Measurements from ENCODE around the gene MAD1L1.

MAD1L1 gene

GRCh38 chr7:1994931-1995330 is 237.8 kb downstream of the MAD1L1 start:
- Histone ChIP-seq H3K4me3 (ENCODE audit: control insufficient read depth in 1 of 7, extremely low read depth in 1 of 7, insufficient read depth in 4 of 7, low read depth in 2 of 7, low read length in 6 of 7) (no peak overlapping the region), H3K27ac (ENCODE audit: insufficient read depth in 1 of 2, low read depth in 1 of 2, low read length in 2 of 2, poor library complexity in 1 of 2, severe bottlenecking in 2 of 2) (no peak overlapping the region), H3K4me1 (ENCODE audit: control extremely low read depth in 1 of 4, control insufficient read depth in 4 of 4, insufficient read depth in 4 of 4, low read length in 3 of 4) (no peaks in the 10 kb centered on the region), H3K36me3 (ENCODE audit: control insufficient read depth in 4 of 4, insufficient read depth in 4 of 4, low read length in 3 of 4) (peaks cover 0 to 6% (median 0%) of the 10 kb centered on the region in 4 experiments), H3K9me3 (ENCODE audit: control extremely low read depth in 1 of 5, control insufficient read depth in 4 of 5, insufficient read depth in 2 of 5, low read depth in 1 of 5, low read length in 4 of 5) (no peaks in the 10 kb centered on the region), H3K27me3 (replicated peaks in 2 of 5; ENCODE audit: control insufficient read depth in 4 of 5, insufficient read depth in 5 of 5, low read length in 4 of 5) (no peaks in the 10 kb centered on the region)
- 98% methylated on average over 11 of the region's 13 CpGs for WGBS (ENCODE audit: insufficient coverage)
- DNase-seq = no peak
- CTCF ChIA-PET = no interaction called here
- POLR2A ChIA-PET = no interaction called here

DNA sequence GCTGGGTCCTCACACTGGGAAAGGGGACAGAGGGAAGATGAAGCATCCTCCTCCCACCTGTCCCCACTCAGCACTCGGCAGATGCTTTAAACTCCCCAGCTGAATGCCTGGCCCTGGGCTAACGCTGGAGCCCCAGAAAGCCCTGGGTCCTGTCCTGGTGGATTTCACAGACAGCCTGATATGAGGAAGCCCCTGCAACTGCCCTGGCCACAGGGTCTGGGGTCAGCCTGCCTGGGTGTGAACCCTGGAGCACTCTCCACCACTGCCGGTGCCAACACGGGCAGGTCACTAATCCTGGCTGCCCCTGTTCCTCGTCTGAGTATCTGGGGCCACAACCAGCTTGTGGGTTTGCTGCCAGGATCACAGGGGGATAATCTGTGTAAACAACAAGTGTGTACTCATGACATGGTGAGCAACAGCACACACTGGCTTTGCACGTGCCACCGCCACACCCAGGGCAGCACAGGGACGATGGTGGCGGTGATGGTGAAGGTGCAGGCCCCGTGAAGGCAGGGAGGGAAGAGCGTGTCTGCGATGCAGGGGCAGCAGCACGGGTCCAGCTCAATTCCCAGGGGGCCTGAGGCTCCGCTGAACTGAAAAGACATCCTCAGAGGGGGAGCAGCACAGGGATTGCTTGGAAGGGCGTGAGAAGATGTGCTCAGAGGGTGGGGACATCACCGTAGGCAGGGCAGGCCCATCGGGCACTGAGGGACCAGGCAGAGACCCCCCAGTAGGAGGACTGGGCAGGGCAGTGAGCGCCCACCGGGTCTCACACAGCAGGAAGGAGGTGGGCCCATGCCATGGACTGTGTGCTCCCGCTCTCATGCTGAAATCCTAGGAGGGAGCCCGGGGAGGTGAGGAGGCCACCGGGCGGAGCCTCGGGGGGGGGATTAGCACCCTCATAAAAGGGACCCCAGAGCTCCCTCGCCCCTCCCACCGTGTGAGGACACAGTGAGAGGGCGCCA is 238.7 kb downstream of the MAD1L1 start:
- POLR2A ChIA-PET = no interaction called here
- H3K27me3 ChIP-seq (replicated peaks in 2 of 5; ENCODE audit: control insufficient read depth in 4 of 5, insufficient read depth in 5 of 5, low read length in 4 of 5) = no peaks in the 10 kb centered on the region
- H3K4me1 ChIP-seq (ENCODE audit: control extremely low read depth in 1 of 4, control insufficient read depth in 4 of 4, insufficient read depth in 4 of 4, low read length in 3 of 4) = no peaks in the 10 kb centered on the region
- no peak for DNase-seq
- 89% methylated on average over 19 of the region's 27 CpGs for WGBS (ENCODE audit: insufficient coverage)
- no peak overlapping the region for H3K4me3 ChIP-seq (ENCODE audit: control insufficient read depth in 1 of 7, extremely low read depth in 1 of 7, insufficient read depth in 4 of 7, low read depth in 2 of 7, low read length in 6 of 7)
- H3K9me3 ChIP-seq (ENCODE audit: control extremely low read depth in 1 of 5, control insufficient read depth in 4 of 5, insufficient read depth in 2 of 5, low read depth in 1 of 5, low read length in 4 of 5) = no peaks in the 10 kb centered on the region
- H3K36me3 ChIP-seq (ENCODE audit: control insufficient read depth in 4 of 4, insufficient read depth in 4 of 4, low read length in 3 of 4) = peaks cover 0 to 6% (median 0%) of the 10 kb centered on the region in 4 experiments
- no peak overlapping the region for H3K27ac ChIP-seq (ENCODE audit: insufficient read depth in 1 of 2, low read depth in 1 of 2, low read length in 2 of 2, poor library complexity in 1 of 2, severe bottlenecking in 2 of 2)
- CTCF ChIA-PET = no interaction called here

- no peaks in the 10 kb centered on the region for H3K27me3 ChIP-seq (replicated peaks in 2 of 5; ENCODE audit: control insufficient read depth in 4 of 5, insufficient read depth in 5 of 5, low read length in 4 of 5)
- no peak overlapping the region for H3K27ac ChIP-seq (ENCODE audit: insufficient read depth in 1 of 2, low read depth in 1 of 2, low read length in 2 of 2, poor library complexity in 1 of 2, severe bottlenecking in 2 of 2)
- H3K4me1 ChIP-seq (ENCODE audit: control extremely low read depth in 1 of 4, control insufficient read depth in 4 of 4, insufficient read depth in 4 of 4, low read length in 3 of 4) = no peaks in the 10 kb centered on the region
- POLR2A ChIA-PET = no interaction called here
- H3K9me3 ChIP-seq (ENCODE audit: control extremely low read depth in 1 of 5, control insufficient read depth in 4 of 5, insufficient read depth in 2 of 5, low read depth in 1 of 5, low read length in 4 of 5) = no peaks in the 10 kb centered on the region
- H3K36me3 ChIP-seq (ENCODE audit: control insufficient read depth in 4 of 4, insufficient read depth in 4 of 4, low read length in 3 of 4) = peaks cover 0 to 8% (median 0%) of the 10 kb centered on the region in 4 experiments
- DNase-seq = no peak
- H3K4me3 ChIP-seq (ENCODE audit: control insufficient read depth in 1 of 7, extremely low read depth in 1 of 7, insufficient read depth in 4 of 7, low read depth in 2 of 7, low read length in 6 of 7) = no peak overlapping the region
- WGBS (ENCODE audit: insufficient coverage) = 94% methylated on average over 13 of the region's 13 CpGs
- CTCF ChIA-PET = no interaction called here
Observed at GRCh38 chr7:1993031-1993695, 239.6 kb downstream of the MAD1L1 start.

DNA sequence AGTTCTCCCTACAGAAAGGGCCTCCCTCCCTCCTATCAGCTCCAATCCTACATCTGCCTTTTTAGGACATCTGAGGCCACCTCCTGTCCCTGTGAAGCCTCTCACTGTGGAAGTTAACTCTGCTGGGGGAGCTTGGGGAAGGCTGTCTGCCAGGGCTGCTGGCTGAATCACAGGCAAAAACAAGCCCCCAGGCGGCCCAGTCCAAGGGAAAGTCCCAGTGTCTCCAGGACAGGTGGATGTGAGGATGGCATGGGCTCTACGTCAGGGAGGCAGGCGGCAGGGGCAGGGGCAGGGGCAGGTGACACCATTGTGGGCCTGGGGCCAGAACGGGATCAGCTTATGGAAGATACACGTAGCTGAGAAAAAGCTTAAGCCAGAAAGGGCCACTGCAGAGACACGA is 240.2 kb downstream of the MAD1L1 start:
- WGBS (ENCODE audit: insufficient coverage) = 97% methylated on average over 5 of the region's 6 CpGs

DNA sequence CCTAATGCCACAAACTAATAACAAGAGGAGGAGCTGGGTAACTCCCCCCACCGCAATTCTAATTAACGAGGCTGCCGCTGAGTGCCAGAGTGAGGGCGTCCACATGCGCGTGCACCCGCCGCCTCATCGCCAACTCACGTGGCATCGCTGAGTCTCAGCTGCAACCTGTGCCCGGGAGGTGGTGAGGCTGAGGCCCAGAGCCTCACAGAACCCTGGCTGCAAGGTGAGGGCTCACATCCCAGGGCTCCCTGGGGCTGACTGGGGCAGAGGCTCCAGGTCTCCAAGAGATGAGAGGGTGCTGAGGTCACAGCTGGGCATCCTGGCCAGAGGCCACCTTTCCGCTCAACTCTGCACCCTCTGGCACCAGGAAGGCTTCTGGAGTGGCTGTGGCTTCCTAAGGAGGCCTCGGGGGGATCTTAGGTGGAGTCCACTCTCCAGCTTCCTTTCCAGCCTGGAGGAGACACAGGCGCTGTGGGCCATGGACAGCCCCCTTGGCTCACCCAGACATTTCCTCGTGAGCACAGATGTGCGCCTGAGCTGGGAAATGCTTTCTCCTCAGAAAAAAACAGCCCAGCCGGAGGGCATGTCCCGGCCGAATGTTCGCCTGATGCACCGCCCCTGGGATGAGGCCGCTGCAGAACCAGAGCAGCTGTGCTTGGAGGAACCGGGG is 242.6 kb downstream of the MAD1L1 start:
- POLR2A ChIA-PET = no interaction called here
- no peak for DNase-seq
- no peaks in the 10 kb centered on the region for H3K27me3 ChIP-seq (replicated peaks in 2 of 5; ENCODE audit: control insufficient read depth in 4 of 5, insufficient read depth in 5 of 5, low read length in 4 of 5)
- no peak overlapping the region for H3K27ac ChIP-seq (ENCODE audit: insufficient read depth in 1 of 2, low read depth in 1 of 2, low read length in 2 of 2, poor library complexity in 1 of 2, severe bottlenecking in 2 of 2)
- H3K9me3 ChIP-seq (ENCODE audit: control extremely low read depth in 1 of 5, control insufficient read depth in 4 of 5, insufficient read depth in 2 of 5, low read depth in 1 of 5, low read length in 4 of 5) = no peaks in the 10 kb centered on the region
- no peaks in the 10 kb centered on the region for H3K4me1 ChIP-seq (ENCODE audit: control extremely low read depth in 1 of 4, control insufficient read depth in 4 of 4, insufficient read depth in 4 of 4, low read length in 3 of 4)
- WGBS (ENCODE audit: insufficient coverage) = 98% methylated on average over 16 of the region's 24 CpGs
- CTCF ChIA-PET = no interaction called here
- H3K36me3 ChIP-seq (ENCODE audit: control insufficient read depth in 4 of 4, insufficient read depth in 4 of 4, low read length in 3 of 4) = peaks cover 0 to 7% (median 2%) of the 10 kb centered on the region in 4 experiments
- no peak overlapping the region for H3K4me3 ChIP-seq (ENCODE audit: control insufficient read depth in 1 of 7, extremely low read depth in 1 of 7, insufficient read depth in 4 of 7, low read depth in 2 of 7, low read length in 6 of 7)

More for the DNA sequence above, 240.2 kb downstream of the MAD1L1 start:
- Histone ChIP-seq H3K9me3 (ENCODE audit: control extremely low read depth in 1 of 5, control insufficient read depth in 4 of 5, insufficient read depth in 2 of 5, low read depth in 1 of 5, low read length in 4 of 5) (no peaks in the 10 kb centered on the region), H3K27me3 (replicated peaks in 2 of 5; ENCODE audit: control insufficient read depth in 4 of 5, insufficient read depth in 5 of 5, low read length in 4 of 5) (no peaks in the 10 kb centered on the region), H3K27ac (ENCODE audit: insufficient read depth in 1 of 2, low read depth in 1 of 2, low read length in 2 of 2, poor library complexity in 1 of 2, severe bottlenecking in 2 of 2) (no peak overlapping the region), H3K4me1 (ENCODE audit: control extremely low read depth in 1 of 4, control insufficient read depth in 4 of 4, insufficient read depth in 4 of 4, low read length in 3 of 4) (no peaks in the 10 kb centered on the region), H3K36me3 (ENCODE audit: control insufficient read depth in 4 of 4, insufficient read depth in 4 of 4, low read length in 3 of 4) (peaks cover 0 to 10% (median 0%) of the 10 kb centered on the region in 4 experiments), H3K4me3 (ENCODE audit: control insufficient read depth in 1 of 7, extremely low read depth in 1 of 7, insufficient read depth in 4 of 7, low read depth in 2 of 7, low read length in 6 of 7) (no peak overlapping the region)
- ChIA-PET CTCF (no interaction called here), POLR2A (no interaction called here)
- no peak for DNase-seq

DNA sequence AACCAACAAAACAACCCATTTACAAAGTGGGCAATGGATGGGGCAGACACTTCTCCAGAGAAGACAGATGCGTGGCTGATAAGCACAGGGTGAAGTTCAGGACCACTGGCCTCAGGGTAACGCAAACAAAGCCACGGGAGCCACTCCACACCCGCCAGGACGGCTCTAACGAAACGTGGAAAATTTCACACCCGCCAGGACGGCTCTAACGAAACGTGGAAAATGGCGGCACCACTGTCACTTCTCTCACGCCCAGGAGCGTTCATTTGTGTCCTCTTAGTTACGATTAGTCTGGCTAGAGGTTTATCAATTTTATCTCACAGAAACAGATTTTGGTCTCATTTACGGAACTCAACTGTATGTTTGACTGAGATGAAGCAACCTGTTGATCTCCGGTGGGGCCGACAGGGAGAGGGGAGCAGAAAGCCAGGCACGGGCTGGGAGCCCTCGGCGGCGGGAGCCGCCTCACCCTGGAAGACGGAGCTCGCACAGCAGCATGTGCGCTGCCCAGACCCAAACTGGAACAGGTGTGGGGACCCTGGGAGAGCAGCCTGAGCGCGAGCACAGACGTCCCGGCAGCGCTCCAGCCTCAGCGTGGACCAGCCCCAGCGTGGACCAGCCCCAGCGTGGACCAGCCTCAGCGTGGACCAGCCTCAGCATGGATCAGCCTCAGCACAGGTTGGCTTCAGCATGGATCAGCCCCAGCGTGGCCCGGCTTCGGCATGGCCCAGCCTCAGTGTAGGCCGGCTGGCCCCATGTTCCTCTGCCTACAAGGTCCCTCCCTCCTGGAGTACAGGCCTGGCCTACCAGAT is 243.5 kb downstream of the MAD1L1 start:
- ChIA-PET CTCF (no interaction called here), POLR2A (no interaction called here)
- H3K4me3 ChIP-seq (ENCODE audit: control insufficient read depth in 1 of 7, extremely low read depth in 1 of 7, insufficient read depth in 4 of 7, low read depth in 2 of 7, low read length in 6 of 7) = no peak overlapping the region
- H3K4me1 ChIP-seq (ENCODE audit: control extremely low read depth in 1 of 4, control insufficient read depth in 4 of 4, insufficient read depth in 4 of 4, low read length in 3 of 4) = no peaks in the 10 kb centered on the region
- no peaks in the 10 kb centered on the region for H3K9me3 ChIP-seq (ENCODE audit: control extremely low read depth in 1 of 5, control insufficient read depth in 4 of 5, insufficient read depth in 2 of 5, low read depth in 1 of 5, low read length in 4 of 5)
- 97% methylated on average over 35 of the region's 39 CpGs for WGBS (ENCODE audit: insufficient coverage)
- H3K27ac ChIP-seq (ENCODE audit: insufficient read depth in 1 of 2, low read depth in 1 of 2, low read length in 2 of 2, poor library complexity in 1 of 2, severe bottlenecking in 2 of 2) = no peak overlapping the region
- no peaks in the 10 kb centered on the region for H3K27me3 ChIP-seq (replicated peaks in 2 of 5; ENCODE audit: control insufficient read depth in 4 of 5, insufficient read depth in 5 of 5, low read length in 4 of 5)
- no peak for DNase-seq
- peaks cover 0 to 5% (median 2%) of the 10 kb centered on the region in 4 experiments for H3K36me3 ChIP-seq (ENCODE audit: control insufficient read depth in 4 of 4, insufficient read depth in 4 of 4, low read length in 3 of 4)

Data from common myeloid progenitor, CD34-positive (primary cell).